Effector memory CD8-positive, alpha-beta T cell (primary cell): Measurements from ENCODE around the gene CLCN1.

Source experiments
- ATAC-seq: fragments of 150-1000 bp; cut with Tn5 transposase; replicated peaks from 2 replicates; pipeline ENCODE4 v1.10.0; 2021; ENCODE audit warnings: mild to moderate bottlenecking, moderate library complexity
- DNase-seq, 3 experiments: peaks; one replicate each; pipeline ENCODE4 v3.0.0; 2021
- H3K27ac Mint-ChIP-seq, 2 donors: one replicate each; pipeline ENCODE4 v1.8.0; 2022; ENCODE audit warnings: mild to moderate bottlenecking in 2 of 2, mixed read lengths in 2 of 2, moderate library complexity in 2 of 2
- H3K27me3 Mint-ChIP-seq, 2 donors: one replicate each; pipeline ENCODE4 v1.8.0; 2022; ENCODE audit warnings: mixed read lengths in 2 of 2
- H3K36me3 Mint-ChIP-seq: one replicate; pipeline ENCODE4 v1.8.0; 2022; ENCODE audit warnings: mild to moderate bottlenecking, moderate library complexity, mixed read lengths; ENCODE audit not compliant: insufficient read depth
- H3K4me1 Mint-ChIP-seq, 2 donors: one replicate each; pipeline ENCODE4 v1.8.0; 2022; ENCODE audit warnings: low read depth in 2 of 2, mixed read lengths in 2 of 2
- H3K4me3 Mint-ChIP-seq, 2 donors: one replicate each; pipeline ENCODE4 v1.8.0; 2022; ENCODE audit warnings: mild to moderate bottlenecking in 2 of 2, mixed read lengths in 2 of 2, moderate library complexity in 2 of 2
- H3K9me3 Mint-ChIP-seq, 2 donors: one replicate each; pipeline ENCODE4 v1.8.0; 2022; ENCODE audit warnings: mixed read lengths in 2 of 2

Gene CLCN1

GRCh38 chr7:143369678-143370651, 54.1 kb downstream of the CLCN1 start:
- peaks cover 26 to 29% of the 10 kb centered on the region in 2 donors for H3K4me1 Mint-ChIP-seq
- ATAC-seq (no peak), DNase-seq (no peak)
- H3K27me3 Mint-ChIP-seq, result peaks cover 2 to 5% of the 10 kb centered on the region in 2 donors
- no peaks in the 10 kb centered on the region for H3K36me3 Mint-ChIP-seq
- no peaks in the 10 kb centered on the region for H3K9me3 Mint-ChIP-seq
- H3K27ac Mint-ChIP-seq, result no peak overlapping the region
- no peak overlapping the region for H3K4me3 Mint-ChIP-seq

- Mint-ChIP-seq H3K27ac (peak overlapping the region; percentile 65 to 70), H3K4me3 (peak overlapping the region; percentile 45 to 49), H3K9me3 (no peaks in the 10 kb centered on the region), H3K4me1 (peaks cover 47 to 49% of the 10 kb centered on the region in 2 donors), H3K27me3 (no peaks in the 10 kb centered on the region), H3K36me3 (peaks cover 5% of the 10 kb centered on the region)
- DNase-seq (peak; percentile 42 to 57 (median 48)), ATAC-seq (peak; percentile 39)
These were observed 56.2 kb downstream of the CLCN1 start for GRCh38 chr7:143372070-143372469.

- H3K27ac Mint-ChIP-seq, result peak overlapping the region in 1 of 2 donors; percentile 64
- H3K27me3 Mint-ChIP-seq, result no peaks in the 10 kb centered on the region
- peaks cover 5% of the 10 kb centered on the region for H3K36me3 Mint-ChIP-seq
- H3K4me3 Mint-ChIP-seq, result no peak overlapping the region
- ATAC-seq, result no peak
- DNase-seq, result no peak
- H3K9me3 Mint-ChIP-seq, result no peaks in the 10 kb centered on the region
- H3K4me1 Mint-ChIP-seq, result peaks cover 55 to 57% of the 10 kb centered on the region in 2 donors
These were observed 57.4 kb downstream of the CLCN1 start for GRCh38 chr7:143373255-143373794.

- DNase-seq (no peak), ATAC-seq (no peak)
- Mint-ChIP-seq H3K4me1 (peaks cover 68 to 70% of the 10 kb centered on the region in 2 donors), H3K27me3 (no peaks in the 10 kb centered on the region), H3K36me3 (peaks cover 9% of the 10 kb centered on the region), H3K27ac (peak overlapping the region; percentile 64 to 86), H3K9me3 (no peaks in the 10 kb centered on the region), H3K4me3 (peak overlapping the region; percentile 7 to 63)
These were observed 58.6 kb downstream of the CLCN1 start for GRCh38 chr7:143374561-143374960.

- Mint-ChIP-seq H3K9me3 (no peaks in the 10 kb centered on the region), H3K36me3 (peaks cover 16% of the 10 kb centered on the region), H3K27ac (peak overlapping the region; percentile 64 to 86), H3K27me3 (no peaks in the 10 kb centered on the region), H3K4me3 (peak overlapping the region; percentile 63), H3K4me1 (peaks cover 72 to 73% of the 10 kb centered on the region in 2 donors)
- DNase-seq, result peak; percentile 48 to 55 (median 52)
- peak; percentile 77 for ATAC-seq
These were observed 59.6 kb downstream of the CLCN1 start for GRCh38 chr7:143375298-143376034.

GRCh38 chr7:143376396-143376795, 60.5 kb downstream of the CLCN1 start:
- Mint-ChIP-seq H3K27ac (peak overlapping the region; percentile 78 to 86), H3K9me3 (no peaks in the 10 kb centered on the region), H3K36me3 (peaks cover 16% of the 10 kb centered on the region), H3K4me1 (peaks cover 72 to 73% of the 10 kb centered on the region in 2 donors), H3K4me3 (peak overlapping the region; percentile 63), H3K27me3 (no peaks in the 10 kb centered on the region)
- no peak for DNase-seq
- no peak for ATAC-seq

GRCh38 chr7:143379611-143380259, 63.8 kb downstream of the CLCN1 start:
- ATAC-seq (no peak), DNase-seq (no peak)
- Mint-ChIP-seq H3K27me3 (no peaks in the 10 kb centered on the region), H3K4me1 (peaks cover 55 to 56% of the 10 kb centered on the region in 2 donors), H3K27ac (peak overlapping the region; percentile 97), H3K9me3 (no peaks in the 10 kb centered on the region), H3K36me3 (peaks cover 16% of the 10 kb centered on the region), H3K4me3 (peak overlapping the region in 1 of 2 donors; percentile 97)

- Mint-ChIP-seq H3K27me3 (no peaks in the 10 kb centered on the region), H3K4me3 (peak overlapping the region in 1 of 2 donors; percentile 97)
- ATAC-seq, result peak; percentile 51
These were observed 64.3 kb downstream of the CLCN1 start for GRCh38 chr7:143380260-143380645.

GRCh38 chr7:143380646-143381426, 64.9 kb downstream of the CLCN1 start, which contains the start of gene ZYX:
TSS of gene ZYX (plus strand) at chr7:143381345. CDS start at chr7:143381572, 227 bp downstream.
- Mint-ChIP-seq H3K27ac (peak within 1 kb of the TSS; percentile 97), H3K27me3 (no peaks in the 10 kb centered on the region), H3K9me3 (no peaks in the 10 kb centered on the region), H3K4me3 (peak within 1 kb of the TSS in 1 of 2 donors; percentile 97), H3K4me1 (peaks cover 45% of the 10 kb centered on the region in 2 donors), H3K36me3 (peaks cover 13% of the 10 kb centered on the region)
- DNase-seq, result peak; percentile 80 to 84 (median 84)
- peak; percentile 76 for ATAC-seq

More at GRCh38 chr7:143380260-143380645, 64.3 kb downstream of the CLCN1 start:
- Mint-ChIP-seq H3K4me1 (peaks cover 50 to 51% of the 10 kb centered on the region in 2 donors), H3K27ac (peak overlapping the region; percentile 97), H3K36me3 (peaks cover 16% of the 10 kb centered on the region), H3K9me3 (no peaks in the 10 kb centered on the region)
- peak; percentile 83 to 89 (median 85) for DNase-seq

GRCh38 chr7:143381427-143382125, 65.7 kb downstream of the CLCN1 start:
- Mint-ChIP-seq H3K27ac (peak overlapping the region in 1 of 2 donors; percentile 47), H3K27me3 (no peaks in the 10 kb centered on the region), H3K4me3 (peak overlapping the region in 1 of 2 donors; percentile 97), H3K9me3 (no peaks in the 10 kb centered on the region), H3K4me1 (peaks cover 37 to 38% of the 10 kb centered on the region in 2 donors), H3K36me3 (peaks cover 13% of the 10 kb centered on the region)
- no peak for ATAC-seq
- no peak for DNase-seq

GRCh38 chr7:143382126-143382790, 66.3 kb downstream of the CLCN1 start:
- no peaks in the 10 kb centered on the region for H3K27me3 Mint-ChIP-seq
- peak overlapping the region; percentile 47 to 66 for H3K27ac Mint-ChIP-seq
- ATAC-seq (no peak), DNase-seq (no peak)
- no peak overlapping the region for H3K4me3 Mint-ChIP-seq
- H3K36me3 Mint-ChIP-seq, result peaks cover 11% of the 10 kb centered on the region
- H3K4me1 Mint-ChIP-seq, result peaks cover 30 to 31% of the 10 kb centered on the region in 2 donors
- H3K9me3 Mint-ChIP-seq, result no peaks in the 10 kb centered on the region
